Measurements from ENCODE around the gene USH2A.

GRCh38 chr1:215890438-215890837 lies 532.8 kb downstream of the USH2A start:
- TF ChIP-seq POLR2A (IDR thresholded peaks at IDR 0.05; ENCODE audit: low read length) = no peak
- TF ChIP-seq GATA1 (IDR thresholded peaks at IDR 0.05; ENCODE audit: low read depth, low read length) = no peak
